ENCODE data around the gene CORO2A. TPM values are rescaled to one million over a fixed set of nuclear protein-coding genes. Genes with fewer than 3 reads are reported as not detected.

Gene CORO2A
- total and polyA plus RNA-seq, 2 of the 13 experiments (the other 11 are each of a cell fraction or from before 2014, with no cell fraction given) = 14.4 to 15.3 TPM

DNA sequence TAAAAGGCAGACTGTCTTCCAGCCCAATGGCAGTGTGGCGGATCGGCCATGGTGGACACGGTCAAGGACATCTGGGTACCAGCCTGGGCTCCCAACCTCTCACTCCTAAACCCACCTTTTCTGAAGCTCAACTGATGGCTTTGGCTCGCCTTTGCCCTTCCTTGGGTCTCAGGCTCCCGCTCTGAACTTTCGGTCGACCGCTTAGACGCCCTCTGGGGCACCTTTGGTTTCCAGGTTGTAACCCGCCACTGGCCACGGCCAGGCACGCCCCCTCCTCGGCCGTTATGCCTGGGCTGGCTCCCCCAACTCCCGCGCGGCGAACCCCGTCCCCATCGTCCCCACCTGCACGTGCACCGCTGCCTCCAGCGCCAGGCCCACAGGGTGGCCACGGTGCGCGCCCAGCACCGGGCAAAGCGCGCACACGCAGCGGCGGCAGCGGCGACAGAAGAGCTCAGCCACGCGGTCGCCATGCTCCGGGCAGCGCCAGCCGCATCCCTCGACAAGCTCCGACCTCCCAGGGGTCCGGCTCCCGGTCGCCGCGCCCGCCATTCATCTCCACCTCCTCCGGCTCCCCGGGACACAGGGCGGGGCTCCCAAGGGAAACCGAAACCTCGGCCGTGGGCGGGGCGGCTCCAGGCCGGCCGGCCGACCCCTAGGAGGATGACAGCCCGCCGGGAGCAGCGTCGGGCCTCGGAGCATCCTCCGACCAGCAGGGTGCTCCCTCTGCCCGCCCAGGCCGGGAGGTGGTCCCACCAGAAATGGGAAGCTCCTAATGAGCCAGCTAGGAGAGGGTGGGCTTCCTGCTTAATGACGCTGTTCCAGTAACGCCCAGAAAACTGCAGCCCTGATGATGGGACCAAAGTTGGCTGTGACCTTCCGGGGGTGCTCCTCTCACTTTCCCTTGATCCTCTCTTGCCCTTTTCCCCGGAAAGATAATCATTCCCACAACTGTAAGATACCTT, 73.5 kb downstream of the CORO2A start, which contains the start of gene TRIM14 (continued):
- TF ChIP-seq GPBP1L1 (CRISPR knock-in tag; IDR thresholded peaks at IDR 0.05) (no peak), TP53 (CRISPR knock-in tag; conservative IDR thresholded peaks at IDR 0.05) (no peak), ZNF142 (CRISPR knock-in tag; IDR thresholded peaks at IDR 0.05) (no peak), GMEB1 (CRISPR knock-in tag; IDR thresholded peaks at IDR 0.05; ENCODE audit: borderline replicate concordance) (no peak; the same call in 1 of the 2 replicates), E2F5 (CRISPR knock-in tag; conservative IDR thresholded peaks at IDR 0.05) (0 out of 2 replicates have a peak, but pooled peaks have one; percentile 24), NFE2 (CRISPR knock-in tag; IDR thresholded peaks at IDR 0.05) (no peak), CHCHD3 (CRISPR knock-in tag; IDR thresholded peaks at IDR 0.05) (0 out of 2 replicates have a peak, but pooled peaks have one; percentile 45), XBP1 (CRISPR knock-in tag; IDR thresholded peaks at IDR 0.05) (no peak), CEBPG (CRISPR knock-in tag; IDR thresholded peaks at IDR 0.05) (no peak; the same call in 1 of the 2 replicates), PITX1 (CRISPR knock-in tag; IDR thresholded peaks at IDR 0.05) (peak; percentile 39; the same call in 1 of the 2 replicates)
- TF ChIP-seq, protein P1, sequence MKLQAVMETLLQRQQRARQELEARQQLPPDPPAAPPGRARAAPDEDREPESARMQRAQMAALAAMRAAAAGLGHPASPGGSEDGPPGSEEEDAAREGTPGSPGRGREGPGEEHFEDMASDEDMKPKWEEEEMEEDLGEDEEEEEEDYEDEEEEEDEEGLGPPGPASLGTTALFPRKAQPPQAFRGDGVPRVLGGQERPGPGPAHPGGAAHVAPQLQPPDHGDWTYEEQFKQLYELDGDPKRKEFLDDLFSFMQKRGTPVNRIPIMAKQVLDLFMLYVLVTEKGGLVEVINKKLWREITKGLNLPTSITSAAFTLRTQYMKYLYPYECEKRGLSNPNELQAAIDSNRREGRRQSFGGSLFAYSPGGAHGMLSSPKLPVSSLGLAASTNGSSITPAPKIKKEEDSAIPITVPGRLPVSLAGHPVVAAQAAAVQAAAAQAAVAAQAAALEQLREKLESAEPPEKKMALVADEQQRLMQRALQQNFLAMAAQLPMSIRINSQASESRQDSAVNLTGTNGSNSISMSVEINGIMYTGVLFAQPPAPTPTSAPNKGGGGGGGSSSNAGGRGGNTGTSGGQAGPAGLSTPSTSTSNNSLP (IDR thresholded peaks at IDR 0.05; ENCODE audit: low read depth, low read length) = no peak

Measured in HepG2 (cell line).